MM.1S (cell line): ENCODE data around the gene OGFOD3.

Experiments used
- EZH2 ChIP-seq: fragments of 300-600 bp; sonication (generic); optimal IDR thresholded peaks from 2 replicates; pipeline ENCODE3; 2017; ENCODE audit warnings: low read depth, mild to moderate bottlenecking, antibody characterized with exemption, low read length, mixed read lengths
- EZH2phosphoT487 ChIP-seq: fragments of 300-600 bp; sonication (generic); IDR thresholded peaks from 2 replicates; pipeline ENCODE4 v1.6.1; 2018; ENCODE audit warnings: antibody characterized with exemption, low read length
- TF ChIP-seq, protein P1 (sequence below): fragments of 300-600 bp; sonication (generic); IDR thresholded peaks from 2 replicates; pipeline ENCODE4 v1.5.1; 2016; ENCODE audit warnings: antibody characterized with exemption, low read length, mixed read lengths

- TF ChIP-seq, protein P1, sequence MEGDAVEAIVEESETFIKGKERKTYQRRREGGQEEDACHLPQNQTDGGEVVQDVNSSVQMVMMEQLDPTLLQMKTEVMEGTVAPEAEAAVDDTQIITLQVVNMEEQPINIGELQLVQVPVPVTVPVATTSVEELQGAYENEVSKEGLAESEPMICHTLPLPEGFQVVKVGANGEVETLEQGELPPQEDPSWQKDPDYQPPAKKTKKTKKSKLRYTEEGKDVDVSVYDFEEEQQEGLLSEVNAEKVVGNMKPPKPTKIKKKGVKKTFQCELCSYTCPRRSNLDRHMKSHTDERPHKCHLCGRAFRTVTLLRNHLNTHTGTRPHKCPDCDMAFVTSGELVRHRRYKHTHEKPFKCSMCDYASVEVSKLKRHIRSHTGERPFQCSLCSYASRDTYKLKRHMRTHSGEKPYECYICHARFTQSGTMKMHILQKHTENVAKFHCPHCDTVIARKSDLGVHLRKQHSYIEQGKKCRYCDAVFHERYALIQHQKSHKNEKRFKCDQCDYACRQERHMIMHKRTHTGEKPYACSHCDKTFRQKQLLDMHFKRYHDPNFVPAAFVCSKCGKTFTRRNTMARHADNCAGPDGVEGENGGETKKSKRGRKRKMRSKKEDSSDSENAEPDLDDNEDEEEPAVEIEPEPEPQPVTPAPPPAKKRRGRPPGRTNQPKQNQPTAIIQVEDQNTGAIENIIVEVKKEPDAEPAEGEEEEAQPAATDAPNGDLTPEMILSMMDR = peak; percentile 76
- TF ChIP-seq EZH2 (no peak), EZH2phosphoT487 (no peak)
Observed at GRCh38 chr17:82424001-82424862, 5.8 kb upstream of the OGFOD3 start.
